ENCODE measurements around the gene FLVCR2. TPM values are rescaled to one million over a fixed set of nuclear protein-coding genes. Genes with fewer than 3 reads are reported as not detected.

Gene FLVCR2
- total and polyA plus RNA-seq, 2 donors (not counting 1 experiment from before 2014, with no cell fraction given): 0.31 to 1.6 TPM

DNA sequence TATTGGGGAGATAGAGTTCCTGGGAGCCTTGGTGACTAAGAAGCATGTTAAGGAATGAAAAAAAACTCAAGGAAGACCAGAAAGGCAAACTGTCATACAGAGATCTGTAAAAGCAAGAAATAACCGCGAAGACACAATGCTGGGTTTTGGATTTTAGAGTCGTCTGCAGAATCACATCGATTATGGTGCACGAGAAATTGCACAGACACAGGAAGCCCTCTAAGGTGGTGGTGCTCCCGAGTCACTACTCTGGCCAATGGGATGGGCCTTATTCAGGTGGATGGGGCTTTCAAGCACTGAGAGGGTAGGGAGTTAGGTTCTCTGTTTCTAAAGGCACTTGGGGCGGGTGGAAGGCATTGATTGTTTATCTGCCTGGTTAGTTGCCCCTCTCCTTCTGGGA, 10.3 kb upstream of the FLVCR2 start:
- WGBS (ENCODE audit: insufficient coverage): 98% methylated on average over 6 of the region's 7 CpGs
- DNase-seq: no peak
- ChIA-PET POLR2A (no interaction called here), CTCF (interaction anchor here (1.2 kb wide), 1 partner anchor 89 kb away, joined by 4 read pairs; no protein-coding TSS in a partner anchor)
- no peaks in the 10 kb centered on the region for H3K4me1 Mint-ChIP-seq
- H4K20me1 ChIP-seq (ENCODE audit: control insufficient read depth, insufficient read depth, low read length, poor library complexity, severe bottlenecking): no peaks in the 10 kb centered on the region
- no peak overlapping the region for H2AFZ ChIP-seq (ENCODE audit: insufficient read depth, low read depth, low read length, poor library complexity, severe bottlenecking)
- H3K36me3 ChIP-seq (replicated peaks in 1 of 2; ENCODE audit: control extremely low read depth in 1 of 2, control insufficient read depth in 1 of 2, extremely low read depth in 1 of 2, insufficient read depth in 2 of 2, low read length in 1 of 2): no peaks in the 10 kb centered on the region
- H3K27me3 Mint-ChIP-seq: no peaks in the 10 kb centered on the region
- no peak overlapping the region for H3K4me3 ChIP-seq (ENCODE audit: control extremely low read depth in 1 of 5, extremely low read depth in 1 of 5, insufficient read depth in 1 of 5, low read depth in 2 of 5, low read length in 4 of 5)
- no peaks in the 10 kb centered on the region for H3K79me2 ChIP-seq (ENCODE audit: control insufficient read depth, insufficient read depth, low read length)
- H3K9me3 ChIP-seq (ENCODE audit: control extremely low read depth in 1 of 3, control insufficient read depth in 2 of 3, insufficient read depth in 1 of 3, low read length in 2 of 3): no peaks in the 10 kb centered on the region
- H3K27ac Mint-ChIP-seq: no peak overlapping the region
- no peak overlapping the region for H3K4me3 Mint-ChIP-seq
- TF ChIP-seq CTCF (IDR thresholded peaks at IDR 0.05) (no peak), EZH2 (IDR thresholded peaks at IDR 0.05; ENCODE audit: borderline replicate concordance, insufficient read depth, low read depth, low read length, poor library complexity, severe bottlenecking) (no peak)
- no peaks in the 10 kb centered on the region for H3K9me3 Mint-ChIP-seq (ENCODE audit: insufficient read depth)
- no peak overlapping the region for H3K4me2 ChIP-seq (replicated peaks; ENCODE audit: low read depth, low read length, poor library complexity, severe bottlenecking)
- H3K27me3 ChIP-seq (replicated peaks in 1 of 4; ENCODE audit: control extremely low read depth in 1 of 4, control insufficient read depth in 3 of 4, insufficient read depth in 4 of 4, low read length in 3 of 4): peaks cover 0 to under 1% (median 0%) of the 10 kb centered on the region in 4 experiments
- intact Hi-C loops (cut with micrococcal nuclease): no loop called here
- no peak overlapping the region for H3K27ac ChIP-seq (ENCODE audit: low read length in 2 of 2)
- H3K9ac ChIP-seq (ENCODE audit: low read length): no peak overlapping the region
- ATAC-seq (ENCODE audit: low read depth): no peak
- no peaks in the 10 kb centered on the region for H3K4me1 ChIP-seq (ENCODE audit: control insufficient read depth in 2 of 2, insufficient read depth in 2 of 2, low read length in 2 of 2)

DNA sequence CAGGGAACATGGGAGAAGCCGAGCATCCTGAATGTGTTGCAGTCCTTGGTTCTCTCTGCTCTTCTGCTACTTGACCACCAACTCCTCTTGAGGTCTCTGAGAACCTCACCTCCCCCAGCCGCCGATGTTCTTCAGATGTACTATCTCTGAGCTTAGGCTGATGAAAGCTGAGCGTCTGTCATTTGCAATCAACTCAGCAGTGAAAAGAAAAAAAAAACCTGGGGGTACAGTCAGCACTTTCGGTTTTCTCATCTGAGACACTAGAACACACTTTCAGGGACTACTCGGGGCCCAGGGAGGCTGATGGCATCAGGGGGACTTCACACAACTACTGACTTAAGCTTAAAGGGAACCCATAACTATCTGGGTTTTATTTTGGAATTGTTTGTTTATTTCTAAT, 9.6 kb upstream of the FLVCR2 start:
- H3K4me1 Mint-ChIP-seq: no peaks in the 10 kb centered on the region

More for the DNA sequence above, 9.6 kb upstream of the FLVCR2 start:
- ATAC-seq (ENCODE audit: low read depth) (no peak), DNase-seq (no peak)
- H3K27me3 ChIP-seq (replicated peaks in 1 of 4; ENCODE audit: control extremely low read depth in 1 of 4, control insufficient read depth in 3 of 4, insufficient read depth in 4 of 4, low read length in 3 of 4): peaks cover 0 to 2% (median 0%) of the 10 kb centered on the region in 4 experiments
- H3K4me3 ChIP-seq (ENCODE audit: control extremely low read depth in 1 of 5, extremely low read depth in 1 of 5, insufficient read depth in 1 of 5, low read depth in 2 of 5, low read length in 4 of 5): no peak overlapping the region
- no peak overlapping the region for H3K9ac ChIP-seq (ENCODE audit: low read length)
- no peak overlapping the region for H3K27ac ChIP-seq (ENCODE audit: low read length in 2 of 2)
- no peaks in the 10 kb centered on the region for H3K79me2 ChIP-seq (ENCODE audit: control insufficient read depth, insufficient read depth, low read length)
- no peaks in the 10 kb centered on the region for H3K27me3 Mint-ChIP-seq
- H3K4me1 ChIP-seq (ENCODE audit: control insufficient read depth in 2 of 2, insufficient read depth in 2 of 2, low read length in 2 of 2): no peaks in the 10 kb centered on the region
- H2AFZ ChIP-seq (ENCODE audit: insufficient read depth, low read depth, low read length, poor library complexity, severe bottlenecking): no peak overlapping the region
- no peak overlapping the region for H3K4me3 Mint-ChIP-seq
- no peaks in the 10 kb centered on the region for H4K20me1 ChIP-seq (ENCODE audit: control insufficient read depth, insufficient read depth, low read length, poor library complexity, severe bottlenecking)
- ChIA-PET CTCF (interaction anchor here (1.2 kb wide), 1 partner anchor 88 kb away, joined by 4 read pairs; no protein-coding TSS in a partner anchor), POLR2A (no interaction called here)
- no peak overlapping the region for H3K27ac Mint-ChIP-seq
- TF ChIP-seq CTCF (IDR thresholded peaks at IDR 0.05): no peak
- no peak for TF ChIP-seq EZH2 (IDR thresholded peaks at IDR 0.05; ENCODE audit: borderline replicate concordance, insufficient read depth, low read depth, low read length, poor library complexity, severe bottlenecking)
- H3K36me3 ChIP-seq (replicated peaks in 1 of 2; ENCODE audit: control extremely low read depth in 1 of 2, control insufficient read depth in 1 of 2, extremely low read depth in 1 of 2, insufficient read depth in 2 of 2, low read length in 1 of 2): no peaks in the 10 kb centered on the region
- intact Hi-C loops (cut with micrococcal nuclease): no loop called here
- 92% methylated on average over 5 of the region's 6 CpGs for WGBS (ENCODE audit: insufficient coverage)
- no peaks in the 10 kb centered on the region for H3K9me3 Mint-ChIP-seq (ENCODE audit: insufficient read depth)
- H3K9me3 ChIP-seq (ENCODE audit: control extremely low read depth in 1 of 3, control insufficient read depth in 2 of 3, insufficient read depth in 1 of 3, low read length in 2 of 3): no peaks in the 10 kb centered on the region
- no peak overlapping the region for H3K4me2 ChIP-seq (replicated peaks; ENCODE audit: low read depth, low read length, poor library complexity, severe bottlenecking)
